ENCODE data around the gene NFKB2. TPM values are rescaled to one million over a fixed set of nuclear protein-coding genes. Genes with fewer than 3 reads are reported as not detected.

The NFKB2 gene
- total RNA-seq, 1 experiment from 2014 or later: 27.6 TPM

DNA sequence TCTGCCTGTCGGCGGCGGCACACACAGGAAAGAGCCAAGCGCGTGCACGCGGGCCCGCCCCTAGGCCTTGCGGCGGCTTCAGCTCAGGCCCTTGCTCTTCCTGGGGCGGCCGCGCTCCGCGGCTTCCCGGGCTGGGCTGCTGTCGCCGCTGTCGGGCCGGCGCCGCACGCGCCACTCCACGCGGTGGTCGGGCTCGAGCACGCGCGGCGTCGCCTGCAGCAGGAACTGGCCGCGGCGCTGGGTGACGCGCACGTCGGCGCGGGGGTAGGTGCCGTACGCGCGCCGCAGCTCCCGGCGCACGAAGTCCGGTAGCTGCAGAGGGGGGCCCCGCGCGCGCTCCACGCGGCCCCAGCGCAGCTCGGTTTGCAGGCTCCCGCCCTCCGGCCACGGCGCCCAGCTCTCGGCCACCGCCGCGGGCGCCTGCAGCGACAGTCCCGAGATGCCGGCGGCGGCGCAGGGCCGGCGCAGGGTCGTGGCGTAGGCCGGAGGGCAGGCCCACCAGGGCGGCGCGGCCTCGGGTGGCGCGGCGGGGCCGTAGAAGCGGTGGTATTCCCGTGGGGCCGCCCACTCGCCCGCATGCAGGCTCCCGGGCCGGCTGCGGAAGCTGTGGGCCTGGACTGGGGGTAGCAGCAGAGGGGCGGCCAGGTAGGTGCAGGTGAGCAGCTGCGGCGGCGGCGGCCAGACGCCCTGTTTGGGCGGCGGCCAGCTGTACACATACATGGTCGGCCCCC is 55.0 kb downstream of the NFKB2 start (continued):
- no peak for TF ChIP-seq NR1H2 (CRISPR knock-in tag; IDR thresholded peaks at IDR 0.05)
- TF ChIP-seq, protein P1, sequence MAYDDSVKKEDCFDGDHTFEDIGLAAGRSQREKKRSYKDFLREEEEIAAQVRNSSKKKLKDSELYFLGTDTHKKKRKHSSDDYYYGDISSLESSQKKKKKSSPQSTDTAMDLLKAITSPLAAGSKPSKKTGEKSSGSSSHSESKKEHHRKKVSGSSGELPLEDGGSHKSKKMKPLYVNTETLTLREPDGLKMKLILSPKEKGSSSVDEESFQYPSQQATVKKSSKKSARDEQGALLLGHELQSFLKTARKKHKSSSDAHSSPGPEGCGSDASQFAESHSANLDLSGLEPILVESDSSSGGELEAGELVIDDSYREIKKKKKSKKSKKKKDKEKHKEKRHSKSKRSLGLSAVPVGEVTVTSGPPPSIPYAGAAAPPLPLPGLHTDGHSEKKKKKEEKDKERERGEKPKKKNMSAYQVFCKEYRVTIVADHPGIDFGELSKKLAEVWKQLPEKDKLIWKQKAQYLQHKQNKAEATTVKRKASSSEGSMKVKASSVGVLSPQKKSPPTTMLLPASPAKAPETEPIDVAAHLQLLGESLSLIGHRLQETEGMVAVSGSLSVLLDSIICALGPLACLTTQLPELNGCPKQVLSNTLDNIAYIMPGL (CRISPR knock-in tag; IDR thresholded peaks at IDR 0.05): peak; percentile 83
- no peak for TF ChIP-seq NFATC4 (CRISPR knock-in tag; IDR thresholded peaks at IDR 0.05)
- TF ChIP-seq, protein P2, sequence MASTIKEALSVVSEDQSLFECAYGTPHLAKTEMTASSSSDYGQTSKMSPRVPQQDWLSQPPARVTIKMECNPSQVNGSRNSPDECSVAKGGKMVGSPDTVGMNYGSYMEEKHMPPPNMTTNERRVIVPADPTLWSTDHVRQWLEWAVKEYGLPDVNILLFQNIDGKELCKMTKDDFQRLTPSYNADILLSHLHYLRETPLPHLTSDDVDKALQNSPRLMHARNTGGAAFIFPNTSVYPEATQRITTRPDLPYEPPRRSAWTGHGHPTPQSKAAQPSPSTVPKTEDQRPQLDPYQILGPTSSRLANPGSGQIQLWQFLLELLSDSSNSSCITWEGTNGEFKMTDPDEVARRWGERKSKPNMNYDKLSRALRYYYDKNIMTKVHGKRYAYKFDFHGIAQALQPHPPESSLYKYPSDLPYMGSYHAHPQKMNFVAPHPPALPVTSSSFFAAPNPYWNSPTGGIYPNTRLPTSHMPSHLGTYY (CRISPR knock-in tag; IDR thresholded peaks at IDR 0.05): no peak
- TF ChIP-seq HMGA2 (CRISPR knock-in tag; IDR thresholded peaks at IDR 0.05): no peak
- TF ChIP-seq, protein P3, sequence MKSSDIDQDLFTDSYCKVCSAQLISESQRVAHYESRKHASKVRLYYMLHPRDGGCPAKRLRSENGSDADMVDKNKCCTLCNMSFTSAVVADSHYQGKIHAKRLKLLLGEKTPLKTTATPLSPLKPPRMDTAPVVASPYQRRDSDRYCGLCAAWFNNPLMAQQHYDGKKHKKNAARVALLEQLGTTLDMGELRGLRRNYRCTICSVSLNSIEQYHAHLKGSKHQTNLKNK (CRISPR knock-in tag; IDR thresholded peaks at IDR 0.05): no peak
- TF ChIP-seq ZNF219 (CRISPR knock-in tag; IDR thresholded peaks at IDR 0.05; ENCODE audit: borderline replicate concordance): peak; percentile 70; the same call in 1 of the 2 replicates
- TF ChIP-seq, protein P4, sequence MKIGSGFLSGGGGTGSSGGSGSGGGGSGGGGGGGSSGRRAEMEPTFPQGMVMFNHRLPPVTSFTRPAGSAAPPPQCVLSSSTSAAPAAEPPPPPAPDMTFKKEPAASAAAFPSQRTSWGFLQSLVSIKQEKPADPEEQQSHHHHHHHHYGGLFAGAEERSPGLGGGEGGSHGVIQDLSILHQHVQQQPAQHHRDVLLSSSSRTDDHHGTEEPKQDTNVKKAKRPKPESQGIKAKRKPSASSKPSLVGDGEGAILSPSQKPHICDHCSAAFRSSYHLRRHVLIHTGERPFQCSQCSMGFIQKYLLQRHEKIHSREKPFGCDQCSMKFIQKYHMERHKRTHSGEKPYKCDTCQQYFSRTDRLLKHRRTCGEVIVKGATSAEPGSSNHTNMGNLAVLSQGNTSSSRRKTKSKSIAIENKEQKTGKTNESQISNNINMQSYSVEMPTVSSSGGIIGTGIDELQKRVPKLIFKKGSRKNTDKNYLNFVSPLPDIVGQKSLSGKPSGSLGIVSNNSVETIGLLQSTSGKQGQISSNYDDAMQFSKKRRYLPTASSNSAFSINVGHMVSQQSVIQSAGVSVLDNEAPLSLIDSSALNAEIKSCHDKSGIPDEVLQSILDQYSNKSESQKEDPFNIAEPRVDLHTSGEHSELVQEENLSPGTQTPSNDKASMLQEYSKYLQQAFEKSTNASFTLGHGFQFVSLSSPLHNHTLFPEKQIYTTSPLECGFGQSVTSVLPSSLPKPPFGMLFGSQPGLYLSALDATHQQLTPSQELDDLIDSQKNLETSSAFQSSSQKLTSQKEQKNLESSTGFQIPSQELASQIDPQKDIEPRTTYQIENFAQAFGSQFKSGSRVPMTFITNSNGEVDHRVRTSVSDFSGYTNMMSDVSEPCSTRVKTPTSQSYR (CRISPR knock-in tag; IDR thresholded peaks at IDR 0.05): 0 out of 2 replicates have a peak, but pooled peaks have one; percentile 23
- TF ChIP-seq, protein P5, sequence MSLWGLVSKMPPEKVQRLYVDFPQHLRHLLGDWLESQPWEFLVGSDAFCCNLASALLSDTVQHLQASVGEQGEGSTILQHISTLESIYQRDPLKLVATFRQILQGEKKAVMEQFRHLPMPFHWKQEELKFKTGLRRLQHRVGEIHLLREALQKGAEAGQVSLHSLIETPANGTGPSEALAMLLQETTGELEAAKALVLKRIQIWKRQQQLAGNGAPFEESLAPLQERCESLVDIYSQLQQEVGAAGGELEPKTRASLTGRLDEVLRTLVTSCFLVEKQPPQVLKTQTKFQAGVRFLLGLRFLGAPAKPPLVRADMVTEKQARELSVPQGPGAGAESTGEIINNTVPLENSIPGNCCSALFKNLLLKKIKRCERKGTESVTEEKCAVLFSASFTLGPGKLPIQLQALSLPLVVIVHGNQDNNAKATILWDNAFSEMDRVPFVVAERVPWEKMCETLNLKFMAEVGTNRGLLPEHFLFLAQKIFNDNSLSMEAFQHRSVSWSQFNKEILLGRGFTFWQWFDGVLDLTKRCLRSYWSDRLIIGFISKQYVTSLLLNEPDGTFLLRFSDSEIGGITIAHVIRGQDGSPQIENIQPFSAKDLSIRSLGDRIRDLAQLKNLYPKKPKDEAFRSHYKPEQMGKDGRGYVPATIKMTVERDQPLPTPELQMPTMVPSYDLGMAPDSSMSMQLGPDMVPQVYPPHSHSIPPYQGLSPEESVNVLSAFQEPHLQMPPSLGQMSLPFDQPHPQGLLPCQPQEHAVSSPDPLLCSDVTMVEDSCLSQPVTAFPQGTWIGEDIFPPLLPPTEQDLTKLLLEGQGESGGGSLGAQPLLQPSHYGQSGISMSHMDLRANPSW (CRISPR knock-in tag; conservative IDR thresholded peaks at IDR 0.05; ENCODE audit: low read depth): no peak
- TF ChIP-seq RELA (CRISPR knock-in tag; IDR thresholded peaks at IDR 0.05; ENCODE audit: borderline replicate concordance): no peak
- no peak for TF ChIP-seq GRHL2 (CRISPR knock-in tag; IDR thresholded peaks at IDR 0.05; ENCODE audit: insufficient replicate concordance, severe bottlenecking)
- TF ChIP-seq ATF1 (CRISPR knock-in tag; IDR thresholded peaks at IDR 0.05): no peak
- 0 out of 2 replicates have a peak, but pooled peaks have one; percentile 26 for TF ChIP-seq ZNF232 (CRISPR knock-in tag; IDR thresholded peaks at IDR 0.05)
- TF ChIP-seq SP1 (CRISPR knock-in tag; conservative IDR thresholded peaks at IDR 0.05): peak; percentile 73; the same call in 1 of the 2 replicates
- TF ChIP-seq CREM (CRISPR knock-in tag; IDR thresholded peaks at IDR 0.05): peak; percentile 84
- TF ChIP-seq KAT7 (CRISPR knock-in tag; IDR thresholded peaks at IDR 0.05; ENCODE audit: borderline replicate concordance): peak; percentile 78; the same call in 1 of the 2 replicates
- 0 out of 2 replicates have a peak, but pooled peaks have one; percentile 28 for TF ChIP-seq TP53 (CRISPR knock-in tag; IDR thresholded peaks at IDR 0.05)
- TF ChIP-seq, protein P6, sequence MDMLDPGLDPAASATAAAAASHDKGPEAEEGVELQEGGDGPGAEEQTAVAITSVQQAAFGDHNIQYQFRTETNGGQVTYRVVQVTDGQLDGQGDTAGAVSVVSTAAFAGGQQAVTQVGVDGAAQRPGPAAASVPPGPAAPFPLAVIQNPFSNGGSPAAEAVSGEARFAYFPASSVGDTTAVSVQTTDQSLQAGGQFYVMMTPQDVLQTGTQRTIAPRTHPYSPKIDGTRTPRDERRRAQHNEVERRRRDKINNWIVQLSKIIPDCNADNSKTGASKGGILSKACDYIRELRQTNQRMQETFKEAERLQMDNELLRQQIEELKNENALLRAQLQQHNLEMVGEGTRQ (CRISPR knock-in tag; IDR thresholded peaks at IDR 0.05): peak; percentile 52
- peak; percentile 71; the same call in 1 of the 2 replicates for TF ChIP-seq FOXK1 (CRISPR knock-in tag; IDR thresholded peaks at IDR 0.05)
- peak; percentile 22; the same call in 1 of the 2 replicates for TF ChIP-seq ZNF263 (CRISPR knock-in tag; IDR thresholded peaks at IDR 0.05; ENCODE audit: low read depth)

Measured in WTC11 (cell line).